GM12873 (cell line): ENCODE data around the gene RIMS4.

Experiments
- CTCF ChIP-seq: IDR thresholded peaks from 2 replicates; pipeline ENCODE4 v1.5.1; 2012; ENCODE audit warnings: low read depth, mild to moderate bottlenecking, moderate library complexity, low read length, control low read depth; ENCODE audit not compliant: insufficient read depth; ENCODE audit errors: missing control alignments

Gene RIMS4

GRCh38 chr20:44803383-44803941, 6.9 kb downstream of the RIMS4 start:
- TF ChIP-seq CTCF, result no peak

- no peak for TF ChIP-seq CTCF
Observed at GRCh38 chr20:44802702-44803101, 7.6 kb downstream of the RIMS4 start.

- TF ChIP-seq CTCF, result peak; percentile 26
Observed at GRCh38 chr20:44800391-44801046, 9.8 kb downstream of the RIMS4 start.

GRCh38 chr20:44799691-44800090, 10.7 kb downstream of the RIMS4 start:
- no peak for TF ChIP-seq CTCF

GRCh38 chr20:44796758-44797457, 13.4 kb downstream of the RIMS4 start:
- TF ChIP-seq CTCF, result no peak

- no peak for TF ChIP-seq CTCF
Observed at GRCh38 chr20:44796311-44796710, 14.0 kb downstream of the RIMS4 start.

- TF ChIP-seq CTCF, result no peak
Observed at GRCh38 chr20:44795836-44796235, 14.5 kb downstream of the RIMS4 start.
